GM12878 (cell line): Measurements from ENCODE around the gene MED22. TPM values are rescaled to one million over a fixed set of nuclear protein-coding genes. Genes with fewer than 3 reads are reported as not detected.

Source experiments
- ATAC-seq: fragments of 200-7000 bp; cut with Tn5 transposase; 3 replicates; pipeline ENCODE4 v1.9.1; 2020; ENCODE audit warnings: mild to moderate bottlenecking, moderate library complexity
- BruUV-seq: library from RNA; stranded (reverse); fragments of 400-500 nt; replicated peaks from 2 replicates; lab custom pipeline; 2021; lab: Mats Ljungman, UMichigan
- CTCF ChIA-PET: fragments of 300-600 bp; sonication (Branson Sonifier 250); formaldehyde crosslinking; extraction: SDS; loops from one replicate; lab custom pipeline; 2021; ENCODE audit warnings: inconsistent platforms; lab: Yijun Ruan, JAX
- POLR2A ChIA-PET: fragments of 350-600 bp; formaldehyde crosslinking; extraction: SDS; loops from one replicate; lab custom pipeline; 2021; ENCODE audit warnings: inconsistent platforms; lab: Charles Lee
- RAD21 ChIA-PET: fragments of 300-600 bp; sonication (Branson Sonifier 250); formaldehyde crosslinking; loops from one replicate; lab custom pipeline; 2023; ENCODE audit warnings: antibody characterized with exemption; ENCODE audit not compliant: unreplicated experiment; lab: Charles Lee
- SMC1A ChIA-PET: fragments of 300-600 bp; sonication (Branson Sonifier 250); formaldehyde crosslinking; loops from one replicate; lab custom pipeline; 2023; ENCODE audit not compliant: unreplicated experiment, uncharacterized antibody; lab: Charles Lee
- DNase-seq: peaks from one replicate; pipeline ENCODE4 v3.0.0-alpha.2; 2011; ENCODE audit warnings: low read depth, low spot score
- FAIRE-seq: peaks from 3 replicates; lab custom pipeline; 2011; peaks lifted over from hg19 to GRCh38; lab: Jason Lieb, UNC
- H2AFZ ChIP-seq: 2 replicates; pipeline ENCODE4 v1.6.0; 2011; ENCODE audit warnings: low read depth, low read length, control low read depth; ENCODE audit not compliant: control insufficient read depth
- H3K27ac ChIP-seq: 2 replicates; pipeline ENCODE4 v1.5.1; 2011; ENCODE audit warnings: control low read depth; ENCODE audit not compliant: control insufficient read depth, insufficient read depth
- H3K27me3 ChIP-seq, 2 experiments: replicated peaks in 1 of 2; 2 replicates each; pipeline versions ENCODE4 v1.6.0 to v1.6.1; 2011; ENCODE audit warnings: low read length in 1 of 2; ENCODE audit not compliant: control insufficient read depth in 2 of 2, insufficient read depth in 2 of 2
- H3K36me3 ChIP-seq, 2 experiments: 2 replicates each; pipeline ENCODE4 v1.5.1; 2011; ENCODE audit warnings: low read length in 1 of 2; ENCODE audit not compliant: control insufficient read depth in 2 of 2, insufficient read depth in 2 of 2
- H3K4me1 ChIP-seq: 2 replicates; pipeline ENCODE4 v1.6.1; 2011; ENCODE audit warnings: mild to moderate bottlenecking, low read length, moderate library complexity, mixed read lengths; ENCODE audit not compliant: control insufficient read depth, insufficient read depth
- H3K4me2 ChIP-seq: 2 replicates; pipeline ENCODE4 v1.6.0; 2011; ENCODE audit warnings: control low read depth; ENCODE audit not compliant: control insufficient read depth, insufficient read depth
- H3K4me3 ChIP-seq: fragments of 200-600 bp; sonication (generic); 2 replicates; pipeline ENCODE4 v1.5.1; 2016
- H3K79me2 ChIP-seq: 2 replicates; pipeline ENCODE4 v1.6.0; 2011; ENCODE audit warnings: low read length; ENCODE audit not compliant: control insufficient read depth, insufficient read depth
- H3K9ac ChIP-seq: 2 replicates; pipeline ENCODE4 v1.8.0; 2011; ENCODE audit warnings: low read length, control low read depth, mixed read lengths; ENCODE audit not compliant: control insufficient read depth, insufficient read depth
- H3K9me3 ChIP-seq: replicated peaks from 3 replicates; pipeline ENCODE4 v1.5.1; 2011; ENCODE audit warnings: mild to moderate bottlenecking, low read length; ENCODE audit not compliant: control insufficient read depth, insufficient read depth
- H4K20me1 ChIP-seq: 2 replicates; pipeline ENCODE4 v1.6.0; 2011; ENCODE audit not compliant: control insufficient read depth, insufficient read depth
- CREM ChIP-seq: IDR thresholded peaks from 2 replicates; pipeline ENCODE4 v1.6.1; 2014; ENCODE audit warnings: antibody characterized with exemption, low read depth
- CUX1 ChIP-seq: IDR thresholded peaks from 2 replicates; pipeline ENCODE4 v1.6.1; 2012; ENCODE audit warnings: improper control_type of control experiment, low read depth, low read length; ENCODE audit not compliant: insufficient replicate concordance
- DPF2 ChIP-seq: fragments of 450-650 bp; IDR thresholded peaks from 2 replicates; pipeline ENCODE4 v1.6.1; 2017; ENCODE audit warnings: mild to moderate bottlenecking
- IRF5 ChIP-seq: fragments of 450-650 bp; IDR thresholded peaks from 2 replicates; pipeline ENCODE4 v1.6.1; 2017; ENCODE audit warnings: borderline replicate concordance
- MEF2A ChIP-seq: IDR thresholded peaks from 2 replicates; pipeline ENCODE4 v1.6.1; 2011; ENCODE audit warnings: low read depth, mild to moderate bottlenecking, low read length, moderate library complexity; ENCODE audit not compliant: insufficient read depth
- MTA2 ChIP-seq: fragments of 450-650 bp; IDR thresholded peaks from 2 replicates; pipeline ENCODE4 v1.6.1; 2016; ENCODE audit warnings: low read depth, mild to moderate bottlenecking, moderate library complexity
- MYC ChIP-seq: IDR thresholded peaks from 2 replicates; pipeline ENCODE4 v1.6.1; 2011; ENCODE audit warnings: mild to moderate bottlenecking, low read length, moderate library complexity, inconsistent platforms; ENCODE audit not compliant: insufficient read depth, insufficient replicate concordance, insufficient read length, severe bottlenecking
- PKNOX1 ChIP-seq: fragments of 450-650 bp; IDR thresholded peaks from 2 replicates; pipeline ENCODE4 v1.6.1; 2016; ENCODE audit warnings: mild to moderate bottlenecking
- POU2F2 ChIP-seq: IDR thresholded peaks from 3 replicates; pipeline ENCODE4 v1.6.1; 2011; ENCODE audit warnings: low read depth, mild to moderate bottlenecking, low read length, borderline replicate concordance
- SKIL ChIP-seq: fragments of 450-650 bp; IDR thresholded peaks from 2 replicates; pipeline ENCODE4 v1.6.1; 2017; ENCODE audit warnings: mild to moderate bottlenecking, low read depth, inconsistent platforms; ENCODE audit not compliant: poor library complexity, severe bottlenecking
- STAT3 ChIP-seq: IDR thresholded peaks from 2 replicates; pipeline ENCODE4 v1.6.1; 2011; ENCODE audit warnings: low read depth, low read length, improper control_type of control experiment
- ZBED1 ChIP-seq: IDR thresholded peaks from 2 replicates; pipeline ENCODE4 v1.6.1; 2016; ENCODE audit warnings: borderline replicate concordance
- WGBS: methylation state at CpG from one replicate; pipeline ENCODE4 v1.1.6; 2016; ENCODE audit warnings: low lambda C conversion rate; ENCODE audit not compliant: insufficient replicate concordance, insufficient coverage; ENCODE audit errors: missing lambda C conversion rate; 5-methylcytosine and 5-hydroxymethylcytosine counted together
- in situ Hi-C: fragments of 300-500 bp; cut with MboI; formaldehyde crosslinking; loops from 9 replicates; pipeline ENCODE4 v1.14.3; 2018; ENCODE audit warnings: mixed read lengths
- intact Hi-C: fragments of 100-400 bp; cut with micrococcal nuclease; formaldehyde crosslinking; loops from one replicate; pipeline ENCODE4 v1.14.2; 2022; ENCODE audit not compliant: unreplicated experiment
- polyA plus RNA-seq, 11 experiments: library from polyadenylated mRNA; depleted of rRNA in 4 of 11; unstranded in 6 of 11; stranded (reverse) in 5 of 11; fragments of >200 nt; fragmentation: Nextera tagmentation in 4 of 11; fragmentation: Illumina TruSeq in 1 of 11; extraction: Ambion mirVana in 4 of 11; extraction: Trizol in 1 of 11; gene quantifications; 1 replicate in 1 of 11; 2 replicates in 10 of 11; pipeline versions ENCODE4 v1.2.1 to v1.2.3, GENCODE V29; 2011 to 2016; ENCODE audit warnings: inconsistent platforms in 2 of 11, missing spikeins in 2 of 11, low read depth in 1 of 11
- total RNA-seq, 4 experiments: library from RNA; depleted of rRNA in 3 of 4; stranded (reverse); fragments of >200 nt in 3 of 4; fragmentation: Illumina TruSeq in 1 of 4; extraction: Trizol in 1 of 4; gene quantifications; 2 replicates each; pipeline versions ENCODE4 v1.2.1 to v1.2.3, GENCODE V29; 2013 to 2021

Gene MED22
- total and polyA plus RNA-seq, 10 of the 15 experiments (the other 5 are each of a cell fraction or from before 2014, with no cell fraction given): 1.4 to 42.1 (median 24.6) TPM

- H3K27ac ChIP-seq: no peak overlapping the region
- no peak for FAIRE-seq
- no peak for ATAC-seq
- no peaks in the 10 kb centered on the region for H3K79me2 ChIP-seq
- H3K9me3 ChIP-seq: no peaks in the 10 kb centered on the region; the same call in 2 of the 3 replicates
- H3K9ac ChIP-seq: no peak overlapping the region
- CTCF ChIA-PET: interaction anchor here (0.9 to 1.3 kb wide), 2 partner anchors 67 to 120 kb away, joined by 3 read pairs; no protein-coding TSS in a partner anchor
- BruUV-seq: no TSS peak
- WGBS: 60% methylated on average over 16 of the region's 16 CpGs
- POLR2A ChIA-PET: no interaction called here
- no peaks in the 10 kb centered on the region for H3K4me1 ChIP-seq
- in situ Hi-C loops (no loop called here), intact Hi-C loops (no loop called here)
- no peaks in the 10 kb centered on the region for H3K36me3 ChIP-seq
- DNase-seq: no peak
- SMC1A ChIA-PET: no interaction called here
- no peaks in the 10 kb centered on the region for H4K20me1 ChIP-seq
- H2AFZ ChIP-seq: no peak overlapping the region
- RAD21 ChIA-PET: no interaction called here
- H3K27me3 ChIP-seq: no peaks in the 10 kb centered on the region
- H3K4me3 ChIP-seq: no peak overlapping the region
- no peak overlapping the region for H3K4me2 ChIP-seq
- TF ChIP-seq STAT3 (no peak), IRF5 (no peak), CUX1 (no peak), POU2F2 (no peak), MYC (no peak), DPF2 (no peak), ZBED1 (no peak), MEF2A (no peak), PKNOX1 (no peak), SKIL (no peak), MTA2 (no peak), CREM (no peak)
Observed at GRCh38 chr9:133307301-133307700, 40.6 kb downstream of the MED22 start.
